Large intestine (tissue), 3 donors: Measurements from ENCODE around the gene ERVW-1. TPM values are rescaled to one million over a fixed set of nuclear protein-coding genes. Genes with fewer than 3 reads are reported as not detected.
A peak's percentile ranks its signal among the peaks of the same experiment; 100 is the strongest.
"Not testable (repeated sequence)": the region's sequence is repeated elsewhere in the genome, so short reads cannot be mapped to it uniquely, and the experiment has no call there.

Experiments
- DNase-seq, 2 donors: peaks; one replicate each; pipeline versions ENCODE4 v3.0.0 to v3.0.0-alpha.2; 2013
- H3K27ac ChIP-seq: one replicate; pipeline ENCODE4 v1.5.1; 2013; ENCODE audit warnings: low read length
- H3K27me3 ChIP-seq: 2 replicates; pipeline ENCODE4 v1.6.1; 2013; ENCODE audit warnings: low read length; ENCODE audit not compliant: control insufficient read depth, insufficient read depth
- H3K36me3 ChIP-seq: 2 replicates; pipeline ENCODE4 v1.6.1; 2013; ENCODE audit warnings: low read length; ENCODE audit not compliant: control insufficient read depth, insufficient read depth
- H3K4me1 ChIP-seq: one replicate; pipeline ENCODE4 v1.6.1; 2013; ENCODE audit warnings: low read length; ENCODE audit not compliant: control insufficient read depth, insufficient read depth
- H3K4me3 ChIP-seq: one replicate; pipeline ENCODE4 v1.5.1; 2013; ENCODE audit warnings: low read length
- H3K9me3 ChIP-seq: one replicate; pipeline ENCODE4 v1.6.1; 2013; ENCODE audit warnings: mild to moderate bottlenecking, low read depth, low read length, moderate library complexity; ENCODE audit not compliant: control insufficient read depth
- WGBS: methylation state at CpG from one replicate; pipeline ENCODE4 v1.1.5; 2013; ENCODE audit warnings: low lambda C conversion rate; ENCODE audit not compliant: insufficient coverage; 5-methylcytosine and 5-hydroxymethylcytosine counted together
- polyA plus RNA-seq: library from polyadenylated mRNA; unstranded; fragments of 120-200 nt; gene quantifications from one replicate; pipeline ENCODE4 v1.2.1, GENCODE V29; 2013

The ERVW-1 gene
- polyA plus RNA-seq, 1 donor: 0.76 TPM

DNA sequence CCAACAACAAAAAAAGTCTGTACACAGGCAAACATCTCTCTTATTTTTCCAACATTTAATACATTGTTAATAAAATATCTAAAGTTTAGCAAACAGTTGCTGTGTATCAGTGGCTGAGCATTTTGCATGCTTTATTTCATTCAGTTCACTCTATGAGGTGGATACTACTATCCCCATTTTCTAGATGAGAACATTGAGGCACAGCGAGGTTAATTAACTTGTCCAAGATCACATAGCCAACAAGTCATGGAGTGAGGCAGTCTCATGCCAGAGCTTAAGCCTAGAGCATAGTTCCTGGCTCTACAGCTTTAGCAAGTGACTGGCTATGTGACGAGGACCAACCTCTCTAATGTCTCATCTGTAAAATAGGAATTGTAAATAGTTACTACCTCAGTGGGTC lies 26.1 kb downstream of the ERVW-1 start:
- Histone ChIP-seq H3K9me3 (no peaks in the 10 kb centered on the region), H3K4me1 (peaks cover 10% of the 10 kb centered on the region), H3K36me3 (peaks cover 65% of the 10 kb centered on the region), H3K4me3 (no peak overlapping the region), H3K27ac (no peak overlapping the region), H3K27me3 (no peaks in the 10 kb centered on the region)
- no peak for DNase-seq
- WGBS: no CpG with 5 or more reads among the region's 2 CpGs

DNA sequence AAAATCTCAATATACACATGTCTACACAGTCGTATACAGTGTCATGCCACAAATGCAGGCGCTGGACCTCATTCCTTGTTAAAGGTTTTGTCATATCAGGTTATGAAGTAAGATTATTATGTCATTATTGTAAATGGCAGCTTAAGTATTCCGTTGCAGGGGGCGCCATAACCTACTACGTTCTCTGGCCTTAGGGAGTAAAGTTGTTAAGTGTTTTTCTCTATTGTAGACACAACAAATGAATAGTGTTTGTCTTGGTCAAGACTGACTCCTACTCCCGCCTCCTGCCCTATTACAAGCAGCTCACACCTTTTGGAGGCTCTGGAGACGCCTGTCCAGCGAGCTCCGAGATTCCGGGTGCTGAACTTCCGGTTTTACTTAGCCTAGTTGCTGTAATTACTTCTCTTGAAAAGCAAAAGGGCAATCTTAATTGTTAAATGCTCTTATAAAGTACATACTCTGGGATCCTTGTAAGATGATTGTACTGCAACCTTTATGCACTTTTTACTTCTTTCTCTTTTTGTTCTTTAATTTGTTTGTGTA lies 29.5 kb downstream of the ERVW-1 start:
- Histone ChIP-seq H3K27ac (peak overlapping the region; percentile 97), H3K4me1 (peaks cover 10% of the 10 kb centered on the region), H3K36me3 (peaks cover 34% of the 10 kb centered on the region), H3K27me3 (no peaks in the 10 kb centered on the region), H3K9me3 (no peaks in the 10 kb centered on the region), H3K4me3 (peak overlapping the region; percentile 82)
- DNase-seq: peak; percentile 29 to 87
- WGBS: 0% methylated on average over 3 of the region's 11 CpGs

DNA sequence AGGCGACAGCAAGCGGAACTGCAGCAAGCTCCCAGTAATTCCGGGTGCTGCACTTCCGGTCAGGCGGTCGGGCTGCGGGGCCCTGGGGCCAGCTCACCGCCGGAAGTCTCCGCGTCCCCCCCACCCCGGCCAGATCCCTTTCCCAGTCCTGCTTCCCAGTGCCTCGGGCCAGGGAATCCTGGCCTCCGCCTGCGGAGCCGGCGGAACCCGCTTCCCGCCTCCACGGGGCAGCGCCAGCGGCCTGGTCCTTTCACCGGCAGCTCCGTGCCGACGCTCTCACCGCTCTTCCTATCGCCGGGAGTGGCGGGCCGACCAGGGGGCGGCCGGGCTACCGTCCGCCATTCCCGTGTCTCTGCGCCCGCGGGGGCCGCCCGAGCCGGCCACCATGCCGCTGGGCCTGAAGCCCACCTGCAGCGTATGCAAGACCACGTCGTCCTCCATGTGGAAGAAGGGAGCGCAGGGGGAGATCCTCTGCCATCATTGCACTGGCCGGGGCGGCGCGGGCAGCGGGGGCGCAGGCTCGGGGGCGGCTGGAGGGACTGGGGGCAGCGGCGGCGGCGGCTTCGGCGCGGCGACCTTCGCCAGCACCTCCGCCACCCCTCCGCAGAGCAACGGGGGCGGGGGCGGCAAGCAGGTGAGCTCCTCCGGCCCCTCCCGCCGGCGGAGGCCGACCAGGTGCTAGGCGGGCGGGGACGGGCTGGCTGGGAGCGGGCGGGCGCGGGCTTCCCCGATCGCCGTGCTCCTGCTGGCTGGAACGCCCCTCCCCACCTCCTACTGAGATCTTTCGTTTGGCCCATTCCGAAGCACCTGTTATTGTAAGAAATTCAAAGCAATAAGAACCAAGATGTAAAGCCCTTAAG lies 30.2 kb downstream of the ERVW-1 start, which contains the start of gene GATAD1:
Gene GATAD1, plus strand, starts transcription at position 138 of the 860 bp plus-strand sequence. Its CDS starts 248 bp downstream, at position 386.
- H3K4me1 ChIP-seq: peaks cover 10% of the 10 kb centered on the region
- H3K27me3 ChIP-seq: no peaks in the 10 kb centered on the region
- peak within 1 kb of the TSS; percentile 82 for H3K4me3 ChIP-seq
- peak within 1 kb of the TSS; percentile 97 for H3K27ac ChIP-seq
- no peaks in the 10 kb centered on the region for H3K9me3 ChIP-seq
- H3K36me3 ChIP-seq: peaks cover 27% of the 10 kb centered on the region
- no CpG with 5 or more reads among the region's 87 CpGs for WGBS
- DNase-seq: peak; percentile 89 to 92

DNA sequence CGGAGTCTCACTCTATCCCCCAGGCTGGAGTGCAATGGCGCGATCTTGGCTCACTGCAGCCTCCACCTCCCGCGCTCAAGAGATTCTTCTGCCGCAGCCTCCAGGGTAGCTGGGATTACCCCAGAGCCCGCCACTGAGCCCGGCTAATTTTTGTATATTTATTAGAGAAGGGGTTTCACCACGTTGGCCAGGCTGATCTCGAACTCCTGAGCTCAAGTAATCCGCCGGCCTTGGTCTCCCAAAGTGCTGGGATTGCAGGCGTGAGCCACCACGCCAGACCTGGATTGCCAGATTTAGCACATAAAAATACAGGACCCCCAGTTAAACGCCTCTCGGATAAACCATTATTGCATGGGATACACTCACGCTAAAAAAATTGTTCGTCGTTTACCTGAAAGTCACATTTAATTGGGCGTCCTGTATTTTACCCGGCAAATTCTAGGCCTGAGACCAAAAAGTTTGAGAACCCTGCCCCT lies 30.8 kb downstream of the ERVW-1 start:
- no peaks in the 10 kb centered on the region for H3K27me3 ChIP-seq

DNA sequence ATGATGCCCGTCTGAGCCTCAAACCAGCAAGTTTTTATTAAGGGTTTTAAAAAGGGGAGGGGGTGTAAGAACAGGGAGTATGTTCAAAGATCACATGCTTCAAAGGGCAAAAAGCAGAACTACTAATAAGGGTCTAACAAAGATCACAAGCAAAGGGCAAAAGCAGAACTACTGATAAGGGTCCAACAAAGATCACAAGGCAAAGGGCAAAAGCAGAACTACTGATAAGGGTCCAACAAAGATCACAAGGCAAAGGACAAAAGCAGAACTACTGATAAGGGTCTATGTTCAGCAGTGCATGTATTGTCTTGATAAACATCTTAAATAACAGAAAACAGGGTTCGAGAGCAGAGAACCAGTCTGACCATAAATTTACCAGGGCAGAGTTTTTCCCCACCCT lies 35.0 kb downstream of the ERVW-1 start:
- not testable (repeated sequence) for H3K36me3 ChIP-seq, H3K27ac ChIP-seq, H3K27me3 ChIP-seq, H3K4me3 ChIP-seq, H3K9me3 ChIP-seq, DNase-seq, H3K4me1 ChIP-seq
- WGBS: no CpG with 5 or more reads among the region's 2 CpGs

More for the DNA sequence above, 30.8 kb downstream of the ERVW-1 start:
- H3K9me3 ChIP-seq: no peaks in the 10 kb centered on the region
- H3K27ac ChIP-seq: peak overlapping the region; percentile 97
- peaks cover 21% of the 10 kb centered on the region for H3K36me3 ChIP-seq
- peak overlapping the region; percentile 82 for H3K4me3 ChIP-seq
- DNase-seq: no peak
- no CpG with 5 or more reads among the region's 21 CpGs for WGBS
- peaks cover 10% of the 10 kb centered on the region for H3K4me1 ChIP-seq

DNA sequence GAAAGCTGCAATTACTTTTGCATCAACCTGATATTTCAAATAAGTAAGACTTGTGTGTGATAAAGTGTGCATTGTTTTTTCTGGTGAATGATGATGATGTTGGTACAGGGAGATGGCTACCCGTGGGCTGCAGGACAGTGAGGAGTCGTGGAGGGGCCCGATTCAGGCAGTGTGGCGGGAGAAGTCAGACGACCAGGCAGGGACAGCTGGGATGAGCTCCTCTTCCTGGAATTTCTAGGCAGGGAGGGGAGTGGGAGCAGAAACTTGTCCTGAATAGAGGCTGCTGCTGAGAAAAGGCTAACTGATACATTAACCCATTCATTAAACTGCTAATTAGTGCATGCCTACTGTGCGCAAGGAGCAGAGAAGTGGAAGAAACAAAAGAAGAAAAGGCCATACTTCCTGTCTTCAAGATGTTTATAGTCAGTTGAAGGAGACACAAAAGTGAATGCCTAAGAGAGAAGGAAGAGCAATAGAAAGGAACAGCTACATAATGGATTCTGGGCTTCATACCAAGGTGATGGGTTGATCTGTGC lies 39.7 kb downstream of the ERVW-1 start:
- H3K4me1 ChIP-seq: no peaks in the 10 kb centered on the region
- WGBS: 100% methylated on average over 1 of the region's 6 CpGs
- H3K9me3 ChIP-seq: no peaks in the 10 kb centered on the region
- H3K27me3 ChIP-seq: no peaks in the 10 kb centered on the region
- no peak for DNase-seq
- no peak overlapping the region for H3K4me3 ChIP-seq
- no peak overlapping the region for H3K27ac ChIP-seq
- no peaks in the 10 kb centered on the region for H3K36me3 ChIP-seq

DNA sequence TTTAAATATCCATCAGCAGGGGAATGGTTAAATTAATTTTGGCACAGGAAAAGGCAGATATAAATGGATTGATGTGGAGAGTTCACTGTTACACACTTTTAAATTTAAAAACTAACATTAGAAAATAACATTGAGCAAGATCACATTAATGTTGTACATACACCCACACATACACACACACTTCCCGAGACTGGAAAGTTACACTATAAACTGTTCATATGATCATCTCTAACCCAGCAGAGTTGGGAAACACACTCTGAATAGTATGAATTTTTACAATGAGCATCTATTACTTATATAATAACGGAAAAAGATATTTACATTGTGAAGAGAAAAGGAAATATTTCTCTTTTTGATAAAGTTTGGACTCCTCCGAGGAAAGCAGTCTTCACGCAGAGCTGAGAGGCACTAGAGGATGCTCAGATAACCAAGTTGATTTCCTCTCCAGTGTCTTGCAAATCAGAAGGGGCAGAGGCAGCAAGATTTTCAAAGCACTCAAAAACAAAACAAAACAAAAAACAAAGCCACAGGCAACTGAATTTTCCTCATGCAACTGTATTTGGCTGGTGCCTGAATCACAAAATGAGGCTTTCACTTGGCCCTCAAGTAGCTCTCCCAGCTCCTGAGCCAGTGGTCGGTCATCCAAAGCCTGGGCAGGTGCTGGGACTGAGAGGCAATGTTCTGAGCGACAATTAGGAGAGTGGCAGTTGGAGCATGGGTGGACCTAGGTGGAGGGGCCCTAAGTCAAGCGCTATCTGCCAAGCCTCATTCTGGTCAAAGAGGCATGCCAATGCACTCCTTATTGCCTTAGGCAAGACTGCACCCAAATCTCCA lies 40.9 kb downstream of the ERVW-1 start:
- Histone ChIP-seq H3K4me1 (no peaks in the 10 kb centered on the region), H3K27me3 (no peaks in the 10 kb centered on the region), H3K9me3 (no peaks in the 10 kb centered on the region), H3K36me3 (no peaks in the 10 kb centered on the region), H3K27ac (no peak overlapping the region), H3K4me3 (no peak overlapping the region)
- no CpG with 5 or more reads among the region's 7 CpGs for WGBS
- DNase-seq: no peak

DNA sequence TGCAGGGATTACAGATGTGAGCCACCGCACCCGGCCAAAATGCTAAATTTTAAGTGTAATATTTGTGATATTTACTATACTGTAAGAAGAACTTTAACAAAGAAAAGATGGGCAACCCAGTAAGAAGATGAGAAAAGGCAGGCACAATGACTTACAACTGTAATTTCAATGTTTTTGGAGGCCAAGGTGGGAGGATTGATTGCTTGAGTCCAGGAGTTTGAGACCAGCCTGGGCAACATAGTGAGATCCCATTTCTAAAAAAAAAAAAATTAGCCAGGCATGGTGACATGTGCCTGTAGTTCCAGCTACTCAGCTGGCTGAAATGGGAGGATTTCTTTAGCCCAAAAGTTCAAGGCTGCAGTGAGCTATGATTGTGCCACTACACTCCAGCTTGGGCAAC lies 42.2 kb downstream of the ERVW-1 start:
- H3K9me3 ChIP-seq: no peaks in the 10 kb centered on the region
- H3K4me1 ChIP-seq: no peaks in the 10 kb centered on the region
- H3K27me3 ChIP-seq: no peaks in the 10 kb centered on the region
- DNase-seq: no peak
- no CpG with 5 or more reads among the region's 2 CpGs for WGBS
- H3K36me3 ChIP-seq: no peaks in the 10 kb centered on the region
- no peak overlapping the region for H3K27ac ChIP-seq
- H3K4me3 ChIP-seq: no peak overlapping the region

DNA sequence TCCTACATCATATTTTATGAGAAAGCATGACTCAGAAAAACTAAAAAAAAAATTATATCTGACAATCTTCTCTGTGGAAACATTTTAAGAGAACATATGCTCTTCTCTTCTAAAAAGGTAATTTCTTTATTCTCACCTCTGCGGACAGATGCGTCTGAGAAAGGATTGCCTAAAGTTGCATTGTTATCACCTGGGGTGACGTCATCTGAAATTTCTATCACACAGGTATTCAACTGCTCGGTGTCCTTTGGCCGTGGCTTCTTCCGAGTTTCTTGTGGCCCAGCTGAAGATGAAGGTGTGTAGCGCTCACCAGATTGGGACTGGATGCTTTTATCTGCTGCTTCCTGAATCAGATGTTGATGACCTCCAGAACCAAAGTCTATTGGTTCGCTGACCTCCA lies 44.7 kb downstream of the ERVW-1 start:
- Histone ChIP-seq H3K27me3 (no peaks in the 10 kb centered on the region), H3K36me3 (no peaks in the 10 kb centered on the region), H3K9me3 (no peaks in the 10 kb centered on the region), H3K4me1 (no peaks in the 10 kb centered on the region), H3K4me3 (no peak overlapping the region), H3K27ac (no peak overlapping the region)
- DNase-seq: no peak
- WGBS: 86% methylated on average over 4 of the region's 8 CpGs
